Epithelial cell of prostate (primary cell): ENCODE results near the gene ARSI.

Source experiments
- DNase-seq: peaks from one replicate; pipeline ENCODE4 v3.0.0-alpha.2; 2011; ENCODE audit warnings: low read depth, low spot score
- H3K27ac ChIP-seq: fragments of 450-650 bp; 2 replicates; pipeline ENCODE4 v1.5.1; 2017; ENCODE audit warnings: mild to moderate bottlenecking

Gene ARSI

DNA sequence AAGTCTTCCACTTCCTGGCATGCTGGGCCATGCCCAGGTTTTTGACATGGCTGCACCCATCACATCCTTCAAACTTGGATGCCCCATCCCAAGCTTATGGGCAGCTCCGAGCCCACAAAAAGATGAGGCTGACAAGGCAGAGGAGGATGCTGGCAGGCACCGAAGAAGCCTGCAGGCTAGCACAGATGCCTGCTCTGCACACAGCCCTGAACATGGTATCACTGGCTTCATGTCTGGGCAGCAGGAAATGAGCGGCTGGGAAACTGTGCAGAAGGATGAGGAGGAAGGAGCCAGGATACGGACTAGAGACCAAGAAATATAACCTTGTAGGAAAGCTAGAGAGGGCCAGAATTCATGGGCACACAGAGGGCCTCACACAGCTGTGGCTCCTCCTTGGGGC is 27.9 kb downstream of the ARSI start:
- DNase-seq = no peak
- H3K27ac ChIP-seq = no peak overlapping the region

DNA sequence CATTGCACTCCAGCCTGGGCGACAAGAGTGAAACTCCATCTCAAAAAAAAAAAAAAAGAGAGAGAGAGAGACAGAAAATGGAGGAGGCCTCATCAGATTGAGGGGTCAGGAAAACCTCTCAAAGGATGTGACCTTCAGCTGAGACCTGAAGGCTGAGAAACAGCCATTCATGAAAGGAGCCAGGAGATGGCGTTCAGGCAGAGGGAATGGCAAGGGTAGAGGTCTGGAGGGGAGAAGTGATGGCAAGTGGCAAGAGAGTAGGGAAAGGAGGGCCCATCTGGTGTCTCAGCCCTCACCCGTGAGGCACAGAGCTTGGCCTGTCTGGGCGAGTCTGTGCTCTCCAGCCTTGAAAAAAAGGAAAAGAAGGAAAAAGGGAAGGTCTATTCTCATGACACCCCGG is 30.2 kb downstream of the ARSI start:
- H3K27ac ChIP-seq = no peak overlapping the region
- no peak for DNase-seq

DNA sequence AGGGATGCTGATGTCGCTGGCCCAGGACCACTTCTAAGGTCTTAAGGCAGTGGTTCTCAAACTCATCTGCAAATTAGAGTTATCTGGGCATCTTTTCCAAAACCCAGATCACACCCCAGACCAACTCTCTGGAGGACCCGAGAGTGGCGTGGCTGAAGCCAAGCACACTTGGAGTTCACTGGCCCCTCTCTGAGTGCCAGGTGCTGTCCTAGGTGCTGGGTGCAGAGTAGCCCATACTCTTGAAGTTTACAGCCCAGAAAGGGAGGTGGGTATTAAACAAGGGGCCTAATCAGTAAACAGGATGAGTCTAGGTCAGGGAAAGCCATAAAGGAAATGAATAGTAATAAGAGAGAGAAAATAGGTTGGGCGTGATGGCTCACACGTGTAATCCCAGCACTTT is 30.8 kb downstream of the ARSI start:
- no peak overlapping the region for H3K27ac ChIP-seq
- no peak for DNase-seq

DNA sequence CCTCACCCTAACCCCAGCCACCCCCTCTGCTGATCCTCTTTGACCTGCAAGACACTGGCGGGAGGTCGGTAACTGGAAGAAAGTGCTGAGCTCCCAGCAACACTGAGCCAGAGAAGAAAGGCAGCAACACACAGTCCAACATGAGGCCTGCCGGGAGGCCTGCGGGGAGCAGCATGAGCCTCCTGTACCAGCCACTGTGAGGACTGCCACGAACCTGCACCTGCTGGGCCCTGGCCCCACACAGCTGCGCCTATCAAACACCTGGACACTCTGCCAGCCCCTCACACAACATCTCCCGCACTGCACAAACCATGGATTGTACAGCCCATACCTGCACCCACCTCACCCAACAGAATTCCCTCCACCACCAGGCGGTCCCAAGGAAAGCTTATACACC is 31.4 kb downstream of the ARSI start:
- no peak for DNase-seq
- H3K27ac ChIP-seq = no peak overlapping the region

DNA sequence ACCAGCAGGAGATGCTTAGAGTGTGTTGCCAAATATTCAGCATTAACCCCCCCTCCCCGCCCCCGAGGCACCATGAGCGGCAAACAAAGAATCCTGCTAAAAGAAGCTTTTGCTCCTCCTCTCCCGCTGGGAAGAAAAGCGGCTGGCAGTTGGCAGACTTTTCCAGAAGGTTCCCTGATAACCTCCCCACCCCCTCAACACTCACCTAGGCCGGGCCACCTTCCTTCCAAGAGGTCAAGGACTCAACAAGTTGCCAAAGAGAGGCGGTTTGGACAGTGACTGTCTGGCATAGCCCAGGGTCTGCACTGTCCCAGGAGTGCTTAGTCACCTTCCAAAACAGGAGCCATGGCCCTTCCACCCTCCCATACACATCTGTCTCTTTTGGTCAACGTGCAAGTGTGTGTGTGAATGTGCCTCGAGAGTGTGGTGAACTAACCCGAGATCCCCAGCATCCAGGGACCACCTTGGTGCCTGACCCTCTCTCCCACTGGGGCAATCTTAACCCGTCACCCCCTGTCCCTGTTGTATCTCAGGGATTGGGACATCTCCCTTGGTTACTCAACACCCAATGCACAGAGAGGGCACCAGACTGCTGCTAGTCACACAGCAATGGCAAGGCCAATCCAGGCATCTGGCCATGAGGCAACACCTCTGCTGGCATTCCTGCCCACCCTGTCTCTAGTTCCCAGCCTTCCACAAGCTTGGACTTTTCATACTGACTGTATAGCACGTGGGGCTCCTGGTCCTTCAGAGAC is 32.0 kb downstream of the ARSI start:
- no peak overlapping the region for H3K27ac ChIP-seq
- DNase-seq = no peak

DNA sequence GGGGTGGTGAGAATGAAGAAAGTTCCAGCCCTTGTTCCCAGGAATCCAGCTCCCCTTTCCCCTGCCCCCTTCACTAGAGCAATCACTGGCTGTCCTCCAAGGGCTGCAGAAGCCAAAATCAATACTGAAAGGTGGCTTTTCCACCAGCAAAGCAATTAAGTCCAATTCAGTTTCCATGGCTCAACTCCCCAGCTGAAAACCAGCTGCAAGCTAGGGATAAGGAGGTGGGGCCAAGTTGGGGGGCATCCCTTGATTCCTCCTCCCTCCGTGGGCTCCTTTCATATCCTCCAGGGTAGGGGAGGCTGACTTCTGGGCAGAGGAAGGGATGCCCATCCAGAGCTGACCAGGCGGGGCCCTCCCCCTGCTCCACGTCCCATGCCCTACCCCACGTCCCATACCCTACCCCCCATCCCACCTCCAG is 35.8 kb downstream of the ARSI start:
- no peak for DNase-seq
- H3K27ac ChIP-seq = no peak overlapping the region

DNA sequence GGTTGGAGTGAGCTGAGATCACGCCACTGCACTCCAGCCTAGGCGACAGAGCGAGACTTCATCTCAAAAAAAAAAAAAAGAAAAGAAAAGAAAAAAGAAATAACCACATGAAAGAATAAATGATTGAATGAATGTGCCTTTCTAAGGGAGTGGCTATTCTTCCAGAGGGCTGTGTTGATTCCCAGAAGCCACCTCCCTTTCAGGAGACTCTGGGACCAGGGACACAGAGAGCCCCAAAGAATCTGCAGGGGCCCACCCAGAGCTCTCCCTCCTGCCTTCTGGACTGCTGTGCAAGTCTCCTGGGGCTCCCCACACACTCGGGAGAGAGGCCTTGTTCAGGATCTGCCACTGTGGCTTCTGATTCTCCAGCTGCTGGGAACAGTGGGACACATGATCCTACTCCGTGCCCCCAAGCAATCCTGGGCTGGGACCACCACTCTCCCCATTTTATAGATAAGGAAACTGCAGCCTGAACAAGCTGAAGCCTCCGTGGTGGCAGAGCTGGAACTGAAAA is 36.8 kb downstream of the ARSI start:
- DNase-seq = no peak
- no peak overlapping the region for H3K27ac ChIP-seq

DNA sequence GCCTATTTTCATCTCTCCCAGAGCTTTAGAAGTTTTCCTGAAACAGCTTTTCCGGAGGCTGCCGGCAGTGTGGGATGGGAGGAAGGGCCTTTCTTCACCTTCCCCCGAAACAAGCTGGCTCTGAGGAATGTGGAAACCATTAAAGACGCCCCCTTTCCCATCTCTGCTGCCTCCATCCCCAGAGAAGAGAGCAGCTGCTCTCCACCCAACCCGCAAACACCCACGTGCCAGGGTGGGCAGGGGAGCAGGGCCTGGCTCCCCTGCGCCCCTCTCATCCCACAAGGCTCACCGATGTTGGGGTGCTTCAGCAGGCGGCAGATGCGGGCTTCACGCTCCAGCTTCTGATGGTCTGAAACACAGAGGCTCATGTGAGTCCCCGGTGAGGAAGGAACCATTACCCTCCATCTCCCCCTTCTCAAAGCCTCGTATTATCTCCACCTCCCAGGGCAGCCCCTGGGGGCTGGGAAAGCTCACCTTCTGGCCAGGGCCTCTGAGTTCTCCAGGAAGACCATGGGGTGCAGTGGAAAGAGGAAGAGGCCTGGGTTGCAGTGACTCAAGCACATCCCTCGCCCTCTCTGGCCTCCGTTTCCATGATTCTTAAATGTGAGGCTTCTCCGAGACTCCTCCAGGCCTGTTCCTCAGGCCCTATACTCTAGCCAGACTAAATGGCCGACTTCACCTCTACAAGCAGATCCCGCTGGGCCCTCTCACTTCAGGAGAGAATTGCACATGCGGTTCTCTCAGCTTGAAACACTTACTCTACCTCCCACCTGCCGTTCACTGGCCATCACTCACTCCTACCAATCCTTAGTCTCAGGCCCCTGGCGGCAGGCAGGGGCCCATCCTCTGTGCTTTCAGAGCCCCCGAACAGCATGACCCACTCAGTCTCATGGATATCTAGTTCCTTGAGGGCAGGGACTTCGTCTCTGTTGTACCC is 37.8 kb downstream of the ARSI start:
- no peak for DNase-seq
- H3K27ac ChIP-seq = peak overlapping the region; percentile 16

DNA sequence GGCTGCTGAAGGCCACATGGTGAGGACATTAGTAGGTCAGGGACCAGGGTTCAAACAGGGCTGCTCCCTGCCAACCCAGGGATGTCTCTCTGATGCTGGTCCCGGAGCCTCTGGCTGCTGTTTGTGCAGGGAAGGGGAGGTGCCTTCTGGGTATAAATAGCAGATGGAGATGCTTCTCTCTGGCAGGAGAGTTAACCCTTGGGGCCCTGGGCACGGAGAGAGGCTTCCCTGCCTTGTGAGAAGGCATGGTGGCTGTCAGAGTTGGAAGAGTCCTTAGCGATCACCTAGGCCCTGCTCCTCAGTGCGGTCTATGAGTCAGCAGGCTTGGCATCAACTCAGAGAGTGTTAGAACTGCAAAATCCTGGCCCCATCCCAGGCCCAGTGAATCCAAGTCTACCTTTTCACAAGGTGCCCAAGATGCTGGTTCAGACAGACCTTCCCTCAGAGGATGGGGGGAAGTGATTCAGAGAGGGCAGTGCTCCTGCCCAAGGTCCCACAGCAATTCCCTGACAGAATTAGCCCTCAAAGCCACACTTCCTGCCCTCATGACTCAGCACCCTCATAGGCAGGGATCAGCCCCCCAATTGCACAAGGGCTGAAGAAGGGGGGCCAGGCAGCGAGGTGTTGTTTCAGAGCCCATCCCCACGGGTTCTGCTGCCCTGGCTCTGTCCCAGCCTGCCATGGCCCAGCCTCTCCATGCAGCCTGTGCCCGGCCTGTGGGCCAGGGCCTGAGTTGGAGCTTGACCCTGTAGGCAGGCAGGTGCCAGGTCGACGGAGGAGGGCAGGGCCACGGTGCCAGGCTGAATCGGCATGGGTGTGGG is 38.7 kb downstream of the ARSI start:
- peak overlapping the region; percentile 16 for H3K27ac ChIP-seq
- DNase-seq = peak; percentile 89

DNA sequence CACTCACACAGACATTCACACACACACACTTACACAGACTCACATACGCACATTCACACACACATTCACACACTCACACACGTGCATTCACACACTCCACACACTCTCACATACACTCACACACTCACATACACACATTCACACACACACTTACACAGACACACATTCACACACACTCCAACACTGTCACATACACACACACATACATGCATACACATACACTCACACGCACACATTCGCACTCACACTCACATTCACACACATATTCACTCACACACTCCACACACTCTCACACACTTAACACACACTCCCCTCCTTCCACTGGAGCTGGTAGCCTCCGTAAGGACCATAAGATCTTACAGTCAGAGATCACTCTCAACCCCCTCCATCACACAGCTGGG is 39.3 kb downstream of the ARSI start:
- DNase-seq = no peak
- no peak overlapping the region for H3K27ac ChIP-seq

DNA sequence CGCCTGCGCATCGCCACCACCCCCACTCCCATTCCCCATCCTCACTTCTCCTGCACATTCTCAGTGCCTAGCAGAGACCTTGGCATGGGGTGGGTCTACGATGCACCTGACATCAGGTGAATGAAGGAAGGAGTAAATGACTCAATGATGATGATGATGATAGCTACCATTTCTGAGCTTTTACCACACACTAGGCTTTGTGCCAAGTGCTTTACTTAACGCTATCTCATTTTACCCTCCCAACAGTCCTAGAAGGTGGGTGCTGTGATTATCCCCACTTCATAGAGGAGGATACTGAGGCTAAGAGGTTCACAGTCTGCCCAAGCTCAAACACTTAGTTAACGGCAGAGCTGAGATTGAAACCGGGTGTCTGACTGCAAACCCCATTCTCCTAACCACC is 40.2 kb downstream of the ARSI start:
- no peak overlapping the region for H3K27ac ChIP-seq
- DNase-seq = no peak

DNA sequence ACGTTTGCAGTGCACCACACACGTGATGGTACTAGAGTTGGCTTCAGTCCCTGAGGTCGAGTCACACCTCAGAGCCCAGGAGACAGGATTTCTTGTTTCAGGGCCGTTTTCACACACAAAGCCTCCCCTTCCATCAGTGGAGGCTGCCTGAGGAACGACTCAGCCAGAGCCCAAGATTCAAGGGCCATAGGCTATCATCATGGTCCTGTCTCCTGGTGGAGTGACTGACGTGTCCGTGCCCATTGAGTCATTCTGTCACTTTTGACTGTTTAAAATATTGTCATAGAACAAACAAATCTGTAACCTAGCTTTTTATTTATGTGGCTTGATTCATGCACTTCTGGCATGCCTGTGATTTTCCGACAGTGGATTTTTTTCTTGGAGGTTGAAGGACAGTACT is 41.5 kb downstream of the ARSI start:
- no peak overlapping the region for H3K27ac ChIP-seq
- no peak for DNase-seq

DNA sequence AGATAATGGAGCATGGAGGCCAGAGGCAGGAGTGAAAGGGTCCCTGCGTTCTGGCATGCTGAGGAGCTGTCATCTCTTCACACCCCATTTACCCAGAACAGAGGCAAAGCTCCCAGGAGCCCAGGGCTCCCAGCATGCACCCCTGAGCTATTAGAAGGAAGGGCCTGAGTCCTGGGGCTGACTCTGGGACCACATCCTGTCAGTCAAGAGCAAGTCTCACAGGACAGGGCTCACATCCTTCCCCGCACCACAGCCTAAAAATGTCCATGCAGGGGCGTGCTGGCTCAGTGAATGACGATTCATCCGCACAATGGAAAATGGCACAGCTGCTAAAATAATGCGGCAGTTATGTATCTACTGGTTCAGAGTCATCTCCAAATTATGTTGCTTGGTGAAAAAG is 44.6 kb downstream of the ARSI start:
- no peak for DNase-seq
- no peak overlapping the region for H3K27ac ChIP-seq

DNA sequence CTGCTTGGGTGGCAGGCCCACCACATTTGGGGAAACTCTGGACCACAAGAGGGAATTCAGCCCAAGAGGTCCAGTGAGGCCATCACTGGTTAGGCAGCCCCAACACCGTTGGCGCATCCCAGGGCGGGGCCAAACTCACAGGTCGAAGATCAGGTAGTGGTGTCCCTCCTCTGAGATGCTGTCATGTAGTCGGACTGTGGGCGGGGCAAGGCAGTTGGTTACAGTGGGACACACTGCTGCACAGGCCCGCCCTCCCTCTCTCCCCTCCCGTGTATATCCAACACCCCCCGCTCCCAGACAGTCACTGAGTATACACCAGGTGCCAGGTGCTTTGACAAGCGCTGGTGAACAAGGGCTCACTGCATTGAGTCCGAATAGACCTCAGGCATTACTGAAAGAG is 45.3 kb downstream of the ARSI start:
- no peak for DNase-seq
- H3K27ac ChIP-seq = no peak overlapping the region

DNA sequence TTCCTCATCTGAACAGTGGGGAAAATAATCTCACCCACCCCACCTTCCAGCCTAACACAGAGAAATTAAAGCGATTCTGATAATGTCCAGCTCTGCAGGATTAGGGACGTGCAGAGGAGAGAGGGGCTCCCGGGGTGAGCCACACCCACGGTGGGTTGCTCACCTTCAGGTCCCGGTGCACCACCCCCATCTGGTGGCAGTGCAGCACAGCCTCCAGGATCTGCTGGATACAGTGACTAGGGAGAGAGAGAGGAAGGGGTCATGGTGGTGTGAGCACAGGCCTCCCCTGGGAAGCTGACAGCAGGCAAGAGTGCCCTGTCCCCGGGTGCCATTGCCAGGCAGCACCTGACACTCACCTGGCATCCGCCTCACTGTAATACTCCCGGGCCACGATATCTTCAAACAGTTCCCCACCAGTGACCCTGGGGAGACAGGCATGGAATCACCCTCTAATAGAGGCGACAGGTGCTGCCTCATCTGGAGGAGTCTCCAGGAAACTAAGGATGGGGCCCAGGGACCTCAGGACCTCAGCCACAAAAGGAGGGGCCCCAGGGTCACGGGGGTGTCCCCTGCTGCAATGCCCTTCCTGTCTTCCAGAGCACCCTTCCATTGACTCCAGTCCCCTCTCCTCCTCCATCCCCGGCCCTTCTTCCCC is 46.2 kb downstream of the ARSI start:
- no peak overlapping the region for H3K27ac ChIP-seq
- DNase-seq = no peak

DNA sequence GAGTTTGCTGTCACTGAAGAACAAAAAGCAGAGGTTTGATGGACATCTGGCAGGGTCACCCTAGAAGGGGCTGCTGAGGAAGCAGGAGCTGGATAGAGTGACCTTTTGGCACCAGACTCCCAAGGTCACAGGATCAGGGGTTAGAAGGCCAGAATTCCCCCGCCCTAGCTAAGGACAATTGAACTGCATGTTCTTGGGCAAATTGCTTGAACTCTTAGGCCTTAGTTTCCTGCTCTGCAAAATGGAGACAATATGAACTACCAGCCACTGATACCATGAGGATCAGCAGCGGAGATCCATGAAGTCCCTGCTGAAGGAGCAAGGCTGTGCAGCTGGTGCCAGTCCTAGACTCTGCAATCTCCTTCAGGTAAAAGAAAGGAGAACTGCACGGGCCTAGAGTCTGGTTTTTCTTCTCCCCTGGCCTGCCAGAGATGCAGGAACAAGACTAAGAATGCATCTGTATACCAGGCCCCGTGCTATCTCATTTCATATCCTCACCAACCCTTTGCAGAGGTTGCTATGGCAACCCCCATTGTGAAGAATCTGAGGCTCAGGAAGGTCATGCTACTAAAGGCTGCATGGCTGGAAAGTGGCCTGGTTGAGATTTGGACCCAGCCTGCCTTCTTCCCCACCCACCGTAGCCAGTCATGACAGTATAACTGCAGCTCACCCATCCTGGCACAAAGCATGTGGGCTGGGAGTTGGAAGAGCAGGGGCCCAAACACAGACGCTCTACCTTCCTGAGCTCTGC is 46.9 kb downstream of the ARSI start:
- no peak overlapping the region for H3K27ac ChIP-seq
- no peak for DNase-seq

DNA sequence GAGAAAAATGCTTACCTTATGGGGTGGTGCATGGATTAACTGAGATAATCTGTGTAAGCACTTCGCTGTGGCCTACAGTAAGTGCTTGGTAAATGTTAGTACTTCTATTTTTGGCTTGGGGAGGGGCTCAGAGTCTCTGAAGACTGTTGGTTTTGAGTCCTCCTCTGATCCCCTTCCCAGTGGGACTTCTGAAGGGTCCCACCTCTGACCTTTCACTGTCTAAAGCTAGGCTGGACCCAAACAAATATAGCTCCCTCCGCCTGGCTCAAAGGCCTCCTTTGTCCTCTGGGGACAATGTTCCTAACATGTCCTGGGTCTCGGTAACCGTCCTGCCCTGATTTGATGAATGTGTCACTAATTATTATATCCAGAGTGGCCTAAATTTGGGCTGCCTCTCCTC is 47.9 kb downstream of the ARSI start:
- no peak for DNase-seq
- H3K27ac ChIP-seq = no peak overlapping the region

DNA sequence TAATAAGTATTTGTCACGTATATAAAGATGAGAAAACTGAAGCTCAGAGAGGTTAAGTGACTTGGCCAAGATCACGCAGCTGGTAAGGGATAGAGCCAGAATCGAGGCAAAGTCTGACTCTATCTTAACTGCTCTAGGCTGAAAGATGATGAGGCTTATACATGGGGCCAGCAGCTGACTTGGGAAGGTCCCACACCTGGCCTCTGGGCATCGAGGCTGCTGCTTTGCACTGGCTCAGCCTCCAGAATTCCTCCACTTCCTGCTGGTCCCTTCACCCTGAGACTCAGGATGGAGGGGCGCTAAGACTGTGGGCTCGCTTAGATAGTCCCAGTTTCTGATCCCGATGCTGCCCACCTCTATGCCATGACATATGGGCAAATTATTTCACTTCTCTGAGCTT is 48.3 kb downstream of the ARSI start:
- no peak for DNase-seq
- H3K27ac ChIP-seq = no peak overlapping the region

DNA sequence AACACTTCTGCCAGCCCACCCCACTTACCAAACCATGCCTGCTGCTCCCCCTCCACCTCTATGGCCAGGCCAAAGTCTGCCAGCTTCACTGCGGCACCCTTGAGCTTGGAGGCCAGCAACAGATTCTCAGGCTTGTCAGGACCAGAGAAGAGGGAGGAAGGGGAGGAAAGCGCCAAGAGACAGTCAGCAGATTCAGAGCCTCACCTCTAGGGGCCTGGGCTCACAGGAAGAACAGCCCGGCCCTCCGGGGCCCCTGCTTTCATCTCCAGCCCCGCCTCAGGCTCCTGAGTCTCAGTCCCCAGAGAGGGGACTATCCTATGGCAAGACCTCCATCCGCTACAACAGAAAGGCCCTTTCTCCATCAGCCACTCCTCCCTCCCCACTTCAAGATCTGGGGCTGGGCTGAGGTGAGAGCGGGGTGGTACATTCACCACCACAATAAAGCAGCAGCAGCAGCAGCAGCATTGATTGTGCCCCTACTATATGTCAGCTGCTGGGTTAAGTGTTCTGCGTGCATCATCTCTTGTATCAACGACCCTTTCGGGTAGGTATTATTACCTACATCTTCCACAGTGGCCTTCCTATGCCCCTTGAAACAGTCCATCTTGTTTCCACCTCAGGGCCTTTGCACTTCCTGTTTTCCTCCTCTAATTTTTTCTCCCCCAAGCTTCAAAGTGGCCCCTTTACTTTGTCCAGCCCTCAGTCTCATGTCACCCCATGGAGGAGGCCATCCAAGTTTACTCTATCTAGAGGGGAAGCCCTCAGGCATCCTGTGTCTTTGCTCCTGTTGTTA is 49.1 kb downstream of the ARSI start:
- DNase-seq = no peak
- no peak overlapping the region for H3K27ac ChIP-seq
